Peyer's patch (tissue), 4 donors: Measurements from ENCODE around the gene MRC2. TPM values are rescaled to one million over a fixed set of nuclear protein-coding genes. Genes with fewer than 3 reads are reported as not detected.

Experiments used
- DNase-seq, 3 donors: peaks; one replicate each; pipeline ENCODE4 v3.0.0-alpha.2; 2017 to 2019
- H3K27ac ChIP-seq, 4 donors: fragments of 200-600 bp; sonication (generic); one replicate each; pipeline ENCODE4 v1.5.1; 2016 to 2019
- H3K27me3 ChIP-seq, 2 donors: fragments of 200-600 bp; sonication (generic); one replicate each; pipeline ENCODE4 v1.5.1; 2019
- H3K36me3 ChIP-seq, 3 donors: fragments of 200-600 bp; sonication (generic); one replicate each; pipeline ENCODE4 v1.5.1; 2016 to 2019
- H3K4me1 ChIP-seq, 4 donors: fragments of 200-600 bp; sonication (generic); one replicate each; pipeline ENCODE4 v1.5.1; 2016 to 2019
- H3K4me3 ChIP-seq, 4 donors: fragments of 200-600 bp; sonication (generic); 1 replicate in 3 of 4; 2 replicates in 1 of 4; pipeline ENCODE4 v1.5.1; 2016 to 2019; ENCODE audit warnings: mild to moderate bottlenecking in 1 of 4
- H3K9me3 ChIP-seq, 4 donors: fragments of 200-600 bp; sonication (generic); one replicate each; pipeline ENCODE4 v1.5.1; 2016 to 2019; ENCODE audit warnings: mild to moderate bottlenecking in 1 of 4
- POLR2A ChIP-seq, 2 donors: fragments of 450-650 bp; IDR thresholded peaks; one replicate each; pipeline ENCODE4 v1.5.1; 2017; ENCODE audit warnings: antibody characterized with exemption in 2 of 2, mild to moderate bottlenecking in 2 of 2, moderate library complexity in 2 of 2
- total RNA-seq, 4 donors: library from RNA; depleted of rRNA; stranded (reverse); fragments of >200 nt; gene quantifications; one replicate each; pipeline ENCODE4 v1.1.0, GENCODE V29; 2016
- TF ChIP-seq, protein P1 (sequence below), 6 experiments: fragments of 450-650 bp in 4 of 6; fragments of 200-600 bp in 2 of 6; sonication (generic) in 1 of 6; IDR thresholded peaks; one replicate each; pipeline ENCODE4 v1.5.1; 2017 to 2019; ENCODE audit warnings: antibody characterized with exemption in 6 of 6, mild to moderate bottlenecking in 3 of 6, moderate library complexity in 1 of 6

The MRC2 gene
- total RNA-seq, 4 donors from 2014 or later, result 9.0 to 33.8 (median 14.6) TPM

DNA sequence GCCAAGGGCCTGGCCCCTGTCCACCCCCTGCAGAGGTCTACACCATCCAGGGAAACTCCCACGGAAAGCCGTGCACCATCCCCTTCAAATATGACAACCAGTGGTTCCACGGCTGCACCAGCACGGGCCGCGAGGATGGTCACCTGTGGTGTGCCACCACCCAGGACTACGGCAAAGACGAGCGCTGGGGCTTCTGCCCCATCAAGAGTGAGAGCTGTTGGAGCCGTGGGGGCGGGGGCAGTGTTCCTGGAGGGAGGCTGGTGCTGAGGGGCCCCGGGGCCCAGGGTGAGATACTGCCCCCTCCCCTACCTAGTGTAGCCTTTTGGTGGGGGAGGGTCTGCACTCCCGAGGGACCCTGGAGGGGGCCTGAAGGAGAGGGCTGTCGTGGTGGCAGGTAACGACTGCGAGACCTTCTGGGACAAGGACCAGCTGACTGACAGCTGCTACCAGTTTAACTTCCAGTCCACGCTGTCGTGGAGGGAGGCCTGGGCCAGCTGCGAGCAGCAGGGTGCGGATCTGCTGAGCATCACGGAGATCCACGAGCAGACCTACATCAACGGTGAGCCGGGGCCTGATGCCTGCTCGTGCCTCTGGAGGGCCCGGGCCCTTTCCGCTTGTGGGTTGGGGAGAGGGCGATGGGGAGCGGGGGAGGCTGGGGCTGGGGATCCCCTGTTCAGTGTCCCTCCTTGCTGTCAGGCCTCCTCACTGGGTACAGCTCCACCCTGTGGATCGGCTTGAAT is 38.8 kb downstream of the MRC2 start:
- no peak for DNase-seq
- Histone ChIP-seq H3K27me3 (no peaks in the 10 kb centered on the region), H3K4me3 (no peak overlapping the region), H3K9me3 (no peaks in the 10 kb centered on the region), H3K27ac (no peak overlapping the region), H3K36me3 (no peaks in the 10 kb centered on the region), H3K4me1 (no peaks in the 10 kb centered on the region)
- TF ChIP-seq, protein P1, sequence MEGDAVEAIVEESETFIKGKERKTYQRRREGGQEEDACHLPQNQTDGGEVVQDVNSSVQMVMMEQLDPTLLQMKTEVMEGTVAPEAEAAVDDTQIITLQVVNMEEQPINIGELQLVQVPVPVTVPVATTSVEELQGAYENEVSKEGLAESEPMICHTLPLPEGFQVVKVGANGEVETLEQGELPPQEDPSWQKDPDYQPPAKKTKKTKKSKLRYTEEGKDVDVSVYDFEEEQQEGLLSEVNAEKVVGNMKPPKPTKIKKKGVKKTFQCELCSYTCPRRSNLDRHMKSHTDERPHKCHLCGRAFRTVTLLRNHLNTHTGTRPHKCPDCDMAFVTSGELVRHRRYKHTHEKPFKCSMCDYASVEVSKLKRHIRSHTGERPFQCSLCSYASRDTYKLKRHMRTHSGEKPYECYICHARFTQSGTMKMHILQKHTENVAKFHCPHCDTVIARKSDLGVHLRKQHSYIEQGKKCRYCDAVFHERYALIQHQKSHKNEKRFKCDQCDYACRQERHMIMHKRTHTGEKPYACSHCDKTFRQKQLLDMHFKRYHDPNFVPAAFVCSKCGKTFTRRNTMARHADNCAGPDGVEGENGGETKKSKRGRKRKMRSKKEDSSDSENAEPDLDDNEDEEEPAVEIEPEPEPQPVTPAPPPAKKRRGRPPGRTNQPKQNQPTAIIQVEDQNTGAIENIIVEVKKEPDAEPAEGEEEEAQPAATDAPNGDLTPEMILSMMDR (IDR thresholded peaks at IDR 0.05), result no peak
- TF ChIP-seq POLR2A (IDR thresholded peaks at IDR 0.05), result no peak

DNA sequence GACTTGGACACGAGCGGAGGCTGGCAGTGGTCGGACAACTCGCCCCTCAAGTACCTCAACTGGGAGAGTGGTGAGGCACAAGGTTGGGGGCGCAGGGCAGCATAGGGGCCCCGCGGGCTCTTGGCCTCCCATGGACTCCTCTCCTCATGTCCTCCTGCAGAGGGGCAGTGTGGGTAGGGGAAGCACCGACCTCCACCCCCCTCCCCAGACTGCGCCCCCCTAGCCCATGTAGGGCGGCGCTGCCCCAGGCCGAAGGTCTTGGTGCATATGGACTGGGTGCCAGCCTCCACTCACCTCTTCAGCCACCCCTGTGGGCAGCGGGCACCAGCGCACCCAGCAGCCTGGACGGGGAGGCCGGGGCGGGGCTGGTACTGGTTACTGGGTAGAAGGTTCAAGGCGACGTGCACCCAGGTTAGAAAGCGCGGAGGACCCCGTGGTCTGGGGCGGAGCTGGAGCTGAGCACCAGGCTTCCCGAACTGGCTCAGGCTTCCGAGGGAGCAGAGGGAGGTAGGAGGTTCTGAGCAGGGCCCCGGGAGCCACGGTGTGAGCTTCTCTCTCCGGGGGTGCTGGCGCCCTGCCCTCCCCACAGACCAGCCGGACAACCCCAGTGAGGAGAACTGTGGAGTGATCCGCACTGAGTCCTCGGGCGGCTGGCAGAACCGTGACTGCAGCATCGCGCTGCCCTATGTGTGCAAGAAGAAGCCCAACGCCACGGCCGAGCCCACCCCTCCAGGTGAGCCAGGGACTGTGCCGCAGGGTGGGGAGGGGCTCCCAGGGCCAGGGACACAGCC is 39.5 kb downstream of the MRC2 start:
- no peak overlapping the region for H3K4me3 ChIP-seq
- DNase-seq, result no peak

DNA sequence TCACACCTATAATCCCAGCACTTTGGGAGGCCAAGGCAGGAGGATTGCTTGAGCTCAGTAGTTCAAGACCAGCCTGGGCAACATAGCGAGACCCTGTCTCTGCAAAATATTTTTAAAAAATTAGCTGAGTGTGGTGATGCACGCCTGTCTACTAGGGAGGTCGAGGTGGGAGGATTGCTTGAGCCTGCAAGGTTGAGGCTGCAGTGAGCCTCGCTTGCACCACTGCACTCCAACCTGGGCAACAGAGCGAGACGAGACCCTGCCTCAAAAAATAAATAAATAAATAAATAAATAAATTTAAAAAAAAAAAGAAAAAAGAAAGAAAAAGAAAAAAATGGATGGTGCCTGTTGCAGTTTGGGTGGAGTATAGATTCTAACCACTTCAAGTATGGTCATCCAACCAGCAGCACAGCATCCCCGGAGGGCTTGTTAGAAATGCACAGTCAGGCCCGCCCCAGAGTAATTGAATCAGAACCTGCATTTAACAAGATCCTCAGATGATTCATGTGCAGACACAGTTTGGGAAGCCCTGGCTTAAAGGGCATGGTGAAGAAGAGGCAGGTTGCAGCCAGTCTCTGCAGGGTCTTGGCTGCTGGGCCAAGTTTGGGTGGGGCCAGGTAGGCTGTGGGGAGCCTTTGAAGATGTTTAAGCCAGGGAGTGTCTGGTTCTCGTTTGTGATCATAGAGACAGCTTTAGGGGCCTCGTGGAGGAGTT is 40.8 kb downstream of the MRC2 start:
- Histone ChIP-seq H3K9me3 (no peaks in the 10 kb centered on the region), H3K27me3 (no peaks in the 10 kb centered on the region), H3K4me3 (no peak overlapping the region), H3K27ac (no peak overlapping the region), H3K36me3 (no peaks in the 10 kb centered on the region), H3K4me1 (no peaks in the 10 kb centered on the region)
- TF ChIP-seq, protein P1 (IDR thresholded peaks at IDR 0.05), result no peak
- no peak for TF ChIP-seq POLR2A (IDR thresholded peaks at IDR 0.05)
- DNase-seq, result no peak

More for the DNA sequence above, 39.5 kb downstream of the MRC2 start:
- TF ChIP-seq POLR2A (IDR thresholded peaks at IDR 0.05), result no peak
- TF ChIP-seq, protein P1 (IDR thresholded peaks at IDR 0.05), result no peak
- Histone ChIP-seq H3K4me1 (no peaks in the 10 kb centered on the region), H3K9me3 (no peaks in the 10 kb centered on the region), H3K27me3 (no peaks in the 10 kb centered on the region), H3K36me3 (no peaks in the 10 kb centered on the region), H3K27ac (no peak overlapping the region)

DNA sequence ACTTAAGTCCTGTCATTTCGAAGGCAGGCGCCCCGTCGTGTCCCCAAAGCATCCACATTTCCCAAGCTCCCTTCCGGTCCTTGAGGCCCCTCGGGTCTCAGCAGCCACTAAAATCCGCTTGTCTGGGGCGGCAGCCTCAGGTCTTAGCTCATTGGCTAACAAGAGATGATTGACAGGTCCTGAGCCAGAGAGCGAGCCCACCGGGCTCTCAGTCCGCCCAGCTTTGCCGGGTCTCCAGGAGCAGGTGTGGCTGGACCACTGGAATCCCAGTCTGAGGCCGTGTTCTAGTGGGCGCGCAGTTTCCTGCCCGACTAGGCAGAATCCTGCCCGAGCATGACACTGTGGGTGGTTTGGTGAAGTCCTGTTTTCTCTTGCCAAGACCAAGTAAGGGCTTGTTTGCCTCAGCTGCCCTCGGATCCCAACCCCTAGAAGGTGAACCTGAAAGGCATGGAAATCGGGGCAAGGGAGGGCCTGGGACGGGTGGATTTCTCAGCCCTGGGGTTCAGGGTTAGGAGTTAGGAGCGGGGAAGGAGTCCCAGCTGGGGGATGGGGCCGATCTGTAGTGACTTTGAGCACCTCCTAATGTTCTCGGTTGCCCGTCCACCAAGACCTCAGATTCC is 42.8 kb downstream of the MRC2 start:
- Histone ChIP-seq H3K4me1 (no peaks in the 10 kb centered on the region), H3K27me3 (no peaks in the 10 kb centered on the region), H3K27ac (no peak overlapping the region), H3K9me3 (no peaks in the 10 kb centered on the region), H3K36me3 (no peaks in the 10 kb centered on the region), H3K4me3 (no peak overlapping the region)
- TF ChIP-seq POLR2A (IDR thresholded peaks at IDR 0.05), result no peak
- TF ChIP-seq, protein P1 (IDR thresholded peaks at IDR 0.05), result no peak
- no peak for DNase-seq

DNA sequence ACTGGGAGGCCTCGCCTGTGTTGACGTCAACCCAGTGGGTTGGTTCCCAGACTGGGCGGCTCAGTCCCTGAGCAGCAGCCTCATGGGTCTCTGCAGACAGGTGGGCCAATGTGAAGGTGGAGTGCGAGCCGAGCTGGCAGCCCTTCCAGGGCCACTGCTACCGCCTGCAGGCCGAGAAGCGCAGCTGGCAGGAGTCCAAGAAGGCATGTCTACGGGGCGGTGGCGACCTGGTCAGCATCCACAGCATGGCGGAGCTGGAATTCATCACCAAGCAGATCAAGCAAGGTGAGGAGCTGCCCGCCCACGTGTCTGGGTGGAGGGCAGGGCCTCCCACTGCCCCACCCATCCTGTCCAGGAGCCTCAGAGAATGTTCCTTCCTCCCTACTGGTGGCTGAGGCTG is 44.1 kb downstream of the MRC2 start:
- H3K27me3 ChIP-seq, result no peaks in the 10 kb centered on the region
- TF ChIP-seq, protein P1 (IDR thresholded peaks at IDR 0.05), result no peak
- TF ChIP-seq POLR2A (IDR thresholded peaks at IDR 0.05), result no peak
- H3K4me1 ChIP-seq, result no peaks in the 10 kb centered on the region
- no peak overlapping the region for H3K4me3 ChIP-seq
- H3K9me3 ChIP-seq, result no peaks in the 10 kb centered on the region
- H3K36me3 ChIP-seq, result no peaks in the 10 kb centered on the region
- DNase-seq, result peak in 1 of 3 donors; percentile 51
- H3K27ac ChIP-seq, result no peak overlapping the region
